ENCODE data around the gene SPATA24. TPM values are rescaled to one million over a fixed set of nuclear protein-coding genes. Genes with fewer than 3 reads are reported as not detected.
"Not testable (repeated sequence)": the region's sequence is repeated elsewhere in the genome, so short reads cannot be mapped to it uniquely, and the experiment has no call there.

Gene SPATA24
- 8.6 and 12.7 TPM in 2 replicates for total RNA-seq (2014; rRNA removed; shearing (Covaris generic))
- 10.3 and 11.2 TPM in 2 replicates for polyA plus RNA-seq (2014; cell fraction: nucleus; rRNA removed)

GRCh38 chr5:139403787-139404483 is at the start of gene SPATA24:
Gene SPATA24, minus strand, starts transcription at chr5:139404089. Its CDS starts 29 bp downstream, at chr5:139404060.
- DNase-seq (ENCODE audit: extremely low read depth, low read depth): peak; percentile 96

GRCh38 chr5:139451878-139452660 is 48.2 kb upstream of the SPATA24 start:
- DNase-seq (ENCODE audit: extremely low read depth, low read depth): no peak

GRCh38 chr5:139451176-139451575 is 47.3 kb upstream of the SPATA24 start:
- DNase-seq (ENCODE audit: extremely low read depth, low read depth): no peak

- DNase-seq (ENCODE audit: extremely low read depth, low read depth): no peak
Observed at GRCh38 chr5:139446956-139447779, 43.3 kb upstream of the SPATA24 start.

- DNase-seq (ENCODE audit: extremely low read depth, low read depth): no peak
Observed at GRCh38 chr5:139445325-139446170, 41.7 kb upstream of the SPATA24 start.

- DNase-seq (ENCODE audit: extremely low read depth, low read depth): no peak
Observed at GRCh38 chr5:139443831-139444453, 40.1 kb upstream of the SPATA24 start.

- not testable (repeated sequence) for DNase-seq (ENCODE audit: extremely low read depth, low read depth)
Observed at GRCh38 chr5:139440416-139440815, 36.5 kb upstream of the SPATA24 start.

GRCh38 chr5:139439013-139439903 is 35.4 kb upstream of the SPATA24 start, which contains the start of gene DNAJC18:
Gene DNAJC18, minus strand, starts transcription at chr5:139439525. Its CDS starts 80 bp downstream, at chr5:139439445.
- peak; percentile 83 for DNase-seq (ENCODE audit: extremely low read depth, low read depth)

GRCh38 chr5:139438707-139439012 is 34.8 kb upstream of the SPATA24 start:
- DNase-seq (ENCODE audit: extremely low read depth, low read depth): no peak

- DNase-seq (ENCODE audit: extremely low read depth, low read depth): no peak
Observed at GRCh38 chr5:139435676-139436075, 31.8 kb upstream of the SPATA24 start.

GRCh38 chr5:139431706-139432105 is 27.8 kb upstream of the SPATA24 start:
- no peak for DNase-seq (ENCODE audit: extremely low read depth, low read depth)

- DNase-seq (ENCODE audit: extremely low read depth, low read depth): no peak
Observed at GRCh38 chr5:139430015-139430414, 26.1 kb upstream of the SPATA24 start.

- no peak for DNase-seq (ENCODE audit: extremely low read depth, low read depth)
Observed at GRCh38 chr5:139426203-139426885, 22.5 kb upstream of the SPATA24 start.

GRCh38 chr5:139425497-139425896 is 21.6 kb upstream of the SPATA24 start:
- no peak for DNase-seq (ENCODE audit: extremely low read depth, low read depth)

GRCh38 chr5:139422307-139422893 is 18.5 kb upstream of the SPATA24 start:
- peak; percentile 68 for DNase-seq (ENCODE audit: extremely low read depth, low read depth)

GRCh38 chr5:139419226-139420192 is 15.6 kb upstream of the SPATA24 start:
- DNase-seq (ENCODE audit: extremely low read depth, low read depth): no peak

Data from NCI-H460 (cell line).